H1 (cell line): ENCODE measurements around the gene DNER.

Experiments used
- EZH2 ChIP-seq: fragments of 200-600 bp; sonication (generic); IDR thresholded peaks from 2 replicates; pipeline ENCODE4 v1.7.1; 2012; ENCODE audit warnings: low read depth, mild to moderate bottlenecking, moderate library complexity, low read length, inconsistent platforms; ENCODE audit not compliant: severe bottlenecking
- USF2 ChIP-seq: IDR thresholded peaks from 2 replicates; pipeline ENCODE4 v1.6.1; 2011; ENCODE audit warnings: low read length, improper control_type of control experiment

GRCh38 chr2:229346816-229347540, 367.4 kb downstream of the DNER start:
- TF ChIP-seq USF2 = no peak
- TF ChIP-seq EZH2 = no peak
